Measurements from ENCODE around the gene GMPS. TPM values are rescaled to one million over a fixed set of nuclear protein-coding genes. Genes with fewer than 3 reads are reported as not detected.

GMPS gene
- total and polyA plus RNA-seq, 2 of the 13 experiments (the other 11 are each of a cell fraction or from before 2014, with no cell fraction given): 29.6 to 85.5 TPM

- no peak for TF ChIP-seq ZNF678 (CRISPR knock-in tag; IDR thresholded peaks at IDR 0.05)
- no peak for TF ChIP-seq MZF1 (CRISPR knock-in tag; IDR thresholded peaks at IDR 0.05; ENCODE audit: borderline replicate concordance)
- TF ChIP-seq ZNF296 (CRISPR knock-in tag; conservative IDR thresholded peaks at IDR 0.05): no peak
- no peak for TF ChIP-seq TCF12 (IDR thresholded peaks at IDR 0.05)
- TF ChIP-seq TCF12 (CRISPR knock-in tag; IDR thresholded peaks at IDR 0.05): no peak
- TF ChIP-seq CHD2 (IDR thresholded peaks at IDR 0.05; ENCODE audit: low read depth, low read length): no peak
- TF ChIP-seq TFDP1 (CRISPR knock-in tag; IDR thresholded peaks at IDR 0.05; ENCODE audit: borderline replicate concordance): no peak
- TF ChIP-seq JUNB (CRISPR knock-in tag; IDR thresholded peaks at IDR 0.05; ENCODE audit: borderline replicate concordance): no peak
- TF ChIP-seq RCOR2 (CRISPR knock-in tag; IDR thresholded peaks at IDR 0.05): no peak
- TF ChIP-seq ZNF331 (CRISPR knock-in tag; IDR thresholded peaks at IDR 0.05): peak; percentile 47
- no peak for TF ChIP-seq RAD51 (IDR thresholded peaks at IDR 0.05; ENCODE audit: borderline replicate concordance)
- no peak for TF ChIP-seq MTA3 (CRISPR knock-in tag; IDR thresholded peaks at IDR 0.05)
- TF ChIP-seq ZNF207 (IDR thresholded peaks at IDR 0.05; ENCODE audit: borderline replicate concordance): no peak
- no peak for TF ChIP-seq ATF1 (CRISPR knock-in tag; IDR thresholded peaks at IDR 0.05)
- no peak for TF ChIP-seq MAFF (IDR thresholded peaks at IDR 0.05; ENCODE audit: low read depth, low read length)
- TF ChIP-seq ZNF605 (CRISPR knock-in tag; IDR thresholded peaks at IDR 0.05): no peak
- TF ChIP-seq TBX3 (IDR thresholded peaks at IDR 0.05; ENCODE audit: borderline replicate concordance): no peak
- peak; percentile 76 for TF ChIP-seq KAT8 (CRISPR knock-in tag; IDR thresholded peaks at IDR 0.05)
- no peak for TF ChIP-seq ZHX1 (CRISPR knock-in tag; IDR thresholded peaks at IDR 0.05; ENCODE audit: low read depth)
- peak; percentile 85 for TF ChIP-seq TAF1 (CRISPR knock-in tag; IDR thresholded peaks at IDR 0.05)
- TF ChIP-seq ZNF3 (CRISPR knock-in tag; IDR thresholded peaks at IDR 0.05): no peak
- TF ChIP-seq NFKBIZ (CRISPR knock-in tag; IDR thresholded peaks at IDR 0.05): no peak
- TF ChIP-seq ZNF180 (CRISPR knock-in tag; IDR thresholded peaks at IDR 0.05; ENCODE audit: borderline replicate concordance, low read depth): no peak
- TF ChIP-seq BATF2 (CRISPR knock-in tag; IDR thresholded peaks at IDR 0.05): no peak
- no peak; the same call in none of the 2 replicates for TF ChIP-seq ZBTB2 (CRISPR knock-in tag; IDR thresholded peaks at IDR 0.05; ENCODE audit: low read depth)
- TF ChIP-seq HMG20A (CRISPR knock-in tag; IDR thresholded peaks at IDR 0.05; ENCODE audit: borderline replicate concordance): no peak
- TF ChIP-seq ZNF143 (CRISPR knock-in tag; IDR thresholded peaks at IDR 0.05): no peak
These were observed at the start of gene GMPS (continued) for GRCh38 chr3:155870133-155870944.
